Breast epithelium (tissue), 3 donors: ENCODE data around the gene COPB2.

Source experiments
- POLR2A ChIP-seq: fragments of 450-650 bp; IDR thresholded peaks from one replicate; pipeline ENCODE4 v1.6.1; 2016; ENCODE audit warnings: antibody characterized with exemption, mild to moderate bottlenecking, moderate library complexity
- POLR2AphosphoS5 ChIP-seq, 3 donors: sonication (generic); formaldehyde crosslinking; IDR thresholded peaks; one replicate each; pipeline ENCODE4 v1.6.1; 2017; ENCODE audit warnings: antibody characterized with exemption in 3 of 3
- TF ChIP-seq, protein P1 (sequence below), 3 donors: fragments of 450-650 bp; IDR thresholded peaks; one replicate each; pipeline ENCODE4 v1.5.1; 2016 to 2017; ENCODE audit warnings: antibody characterized with exemption in 3 of 3, mild to moderate bottlenecking in 3 of 3, moderate library complexity in 3 of 3

- TF ChIP-seq POLR2A (no peak), POLR2AphosphoS5 (IDR thresholded peaks at IDR 0.05) (no peak)
- TF ChIP-seq, protein P1, sequence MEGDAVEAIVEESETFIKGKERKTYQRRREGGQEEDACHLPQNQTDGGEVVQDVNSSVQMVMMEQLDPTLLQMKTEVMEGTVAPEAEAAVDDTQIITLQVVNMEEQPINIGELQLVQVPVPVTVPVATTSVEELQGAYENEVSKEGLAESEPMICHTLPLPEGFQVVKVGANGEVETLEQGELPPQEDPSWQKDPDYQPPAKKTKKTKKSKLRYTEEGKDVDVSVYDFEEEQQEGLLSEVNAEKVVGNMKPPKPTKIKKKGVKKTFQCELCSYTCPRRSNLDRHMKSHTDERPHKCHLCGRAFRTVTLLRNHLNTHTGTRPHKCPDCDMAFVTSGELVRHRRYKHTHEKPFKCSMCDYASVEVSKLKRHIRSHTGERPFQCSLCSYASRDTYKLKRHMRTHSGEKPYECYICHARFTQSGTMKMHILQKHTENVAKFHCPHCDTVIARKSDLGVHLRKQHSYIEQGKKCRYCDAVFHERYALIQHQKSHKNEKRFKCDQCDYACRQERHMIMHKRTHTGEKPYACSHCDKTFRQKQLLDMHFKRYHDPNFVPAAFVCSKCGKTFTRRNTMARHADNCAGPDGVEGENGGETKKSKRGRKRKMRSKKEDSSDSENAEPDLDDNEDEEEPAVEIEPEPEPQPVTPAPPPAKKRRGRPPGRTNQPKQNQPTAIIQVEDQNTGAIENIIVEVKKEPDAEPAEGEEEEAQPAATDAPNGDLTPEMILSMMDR (IDR thresholded peaks at IDR 0.05): no peak
Observed at GRCh38 chr3:139319428-139320402, 69.7 kb downstream of the COPB2 start.
